PC-3 (cell line): ENCODE data around the gene PDXK.

Source experiments
- CTCF ChIP-seq: fragments of 300-600 bp; sonication (generic); conservative IDR thresholded peaks from 2 replicates; pipeline ENCODE4 v1.5.1; 2017; ENCODE audit warnings: antibody characterized with exemption, low read depth, mild to moderate bottlenecking, low read length
- EZH2phosphoT487 ChIP-seq: fragments of 300-600 bp; sonication (generic); IDR thresholded peaks from 2 replicates; pipeline ENCODE4 v1.6.1; 2018; ENCODE audit warnings: mild to moderate bottlenecking, antibody characterized with exemption, low read length, borderline replicate concordance

DNA sequence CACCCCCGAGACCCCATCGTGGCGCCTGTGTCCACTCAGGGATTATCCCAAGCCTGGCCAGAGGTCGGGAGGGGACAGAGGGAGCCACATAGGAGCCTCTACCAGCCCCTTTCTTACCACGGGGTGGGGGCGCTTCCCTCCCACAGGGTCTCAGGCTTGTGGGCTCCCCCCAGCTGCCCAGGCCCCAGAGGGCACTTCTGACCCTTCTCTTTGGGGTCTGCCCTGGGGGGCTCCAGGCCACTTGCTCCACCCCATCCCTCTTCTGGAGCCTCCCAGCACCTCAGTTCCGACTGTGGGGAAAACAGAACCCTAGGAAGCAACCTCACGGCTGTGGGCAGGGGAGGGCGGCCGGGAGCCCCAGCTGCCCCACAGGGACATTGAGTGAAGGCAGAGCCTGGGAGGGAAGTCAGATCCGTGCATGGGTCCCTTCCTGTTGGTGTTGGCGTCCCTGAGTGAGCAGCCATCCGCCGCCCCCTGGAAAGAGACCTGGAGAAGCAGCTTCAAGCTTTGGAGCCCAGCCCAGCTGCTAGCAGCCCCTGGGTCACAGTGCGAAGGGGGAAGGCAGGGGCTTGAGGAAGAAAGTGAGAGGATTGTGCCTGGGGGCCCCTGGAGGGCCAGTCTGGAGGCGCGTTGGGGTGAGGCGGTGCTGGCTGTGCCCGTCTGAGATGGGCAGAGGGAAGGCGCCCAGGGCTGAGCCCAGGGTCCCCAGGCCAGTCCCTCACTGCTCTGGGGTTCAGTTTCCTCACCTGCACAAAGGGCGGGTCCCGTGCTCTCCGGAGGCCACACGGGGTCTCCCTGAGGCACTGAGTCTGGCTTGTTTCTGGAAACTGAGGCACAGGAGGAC, 92.6 kb downstream of the PDXK start:
- no peak for TF ChIP-seq EZH2phosphoT487
- TF ChIP-seq CTCF = no peak
